Ovary (tissue), 9 donors: ENCODE results near the gene C10orf143. TPM values are rescaled to one million over a fixed set of nuclear protein-coding genes. Genes with fewer than 3 reads are reported as not detected.
"Not testable (repeated sequence)": the region's sequence is repeated elsewhere in the genome, so short reads cannot be mapped to it uniquely, and the experiment has no call there.

Source experiments
- DNase-seq, 5 donors: peaks; one replicate each; pipeline ENCODE4 v3.0.0-alpha.2; 2019 to 2020
- H3K27ac ChIP-seq, 2 donors: fragments of 200-600 bp; one replicate each; pipeline versions ENCODE4 v1.5.1 to v1.8.0; 2019 to 2022
- H3K27me3 ChIP-seq: fragments of 200-600 bp; one replicate; pipeline ENCODE4 v1.8.0; 2022
- H3K36me3 ChIP-seq: fragments of 200-600 bp; sonication (generic); one replicate; pipeline ENCODE4 v1.5.1; 2019
- H3K4me1 ChIP-seq: one replicate; pipeline ENCODE4 v1.8.1; 2013; ENCODE audit warnings: mild to moderate bottlenecking, moderate library complexity; ENCODE audit not compliant: insufficient read depth
- H3K4me3 ChIP-seq: fragments of 200-600 bp; sonication (generic); one replicate; pipeline ENCODE4 v1.5.1; 2017
- H3K9me3 ChIP-seq, 2 donors: fragments of 200-600 bp in 1 of 2; sonication (generic) in 1 of 2; one replicate each; pipeline versions ENCODE4 v1.5.1 to v1.8.1; 2013 to 2019; ENCODE audit warnings: mild to moderate bottlenecking in 1 of 2, moderate library complexity in 1 of 2
- CTCF ChIP-seq, 3 donors: fragments of 450-650 bp in 2 of 3; fragments of 200-600 bp in 1 of 3; IDR thresholded peaks; one replicate each; pipeline versions ENCODE4 v1.5.1 to v1.8.0; 2016 to 2022; ENCODE audit warnings: antibody characterized with exemption in 3 of 3, mild to moderate bottlenecking in 1 of 3
- EP300 ChIP-seq: sonication (generic); formaldehyde crosslinking; IDR thresholded peaks from one replicate; pipeline ENCODE4 v1.6.1; 2017; ENCODE audit warnings: antibody characterized with exemption
- POLR2A ChIP-seq: fragments of 450-650 bp; IDR thresholded peaks from one replicate; pipeline ENCODE4 v1.6.1; 2017; ENCODE audit warnings: antibody characterized with exemption, mild to moderate bottlenecking, moderate library complexity
- WGBS, 3 donors: extraction: QIAGEN DNeasy Blood & Tissue Kit in 1 of 3; methylation state at CpG; one replicate each; pipeline versions ENCODE4 v1.1.5 to v1.1.7; 2013 to 2017; 5-methylcytosine and 5-hydroxymethylcytosine counted together
- intact Hi-C, 4 donors: fragments of 100-400 bp; cut with DNase I; formaldehyde crosslinking; loops; one replicate each; pipeline versions ENCODE4 v1.11.0 to v1.15.1; 2022 to 2023
- polyA plus RNA-seq, 2 donors: library from polyadenylated mRNA; stranded (reverse); fragments of 200-250 nt in 1 of 2; fragments of 350-450 nt in 1 of 2; fragmentation: Illumina TruSeq in 1 of 2; extraction: RNeasy Lipid Tissue Mini Kit (QIAGEN cat#74804) in 1 of 2; gene quantifications; one replicate each; pipeline ENCODE4 v1.2.3, GENCODE V29; 2013 to 2014
- total RNA-seq, 7 donors: library from RNA; depleted of rRNA in 2 of 7; stranded (reverse); fragments of >200 nt in 2 of 7; fragmentation: NEBNext Ultra II Directional in 3 of 7; extraction: Animal tissue kit (Norgen Biotek cat#: 25700) in 3 of 7; gene quantifications; one replicate each; pipeline versions ENCODE4 v1.1.0 to v1.2.4, GENCODE V29; 2016 to 2023
- donor health status: DM: no; HTN: no; CAD: no; lungs with moderate emphysema.
- donor health status: DM: no; HTN: no; CAD: no.
- donor health status: Bipolar disorder and iron deficiency.
- donor health status: DM: yes; HTN: yes; CAD: no.
- donor health status: DM: no; HTN: no; CAD: no.
- donor health status: DM: yes; HTN: yes; CAD: no.

The C10orf143 gene
- total and polyA plus RNA-seq, 9 donors, result 3.1 to 10.3 (median 5.9) TPM

DNA sequence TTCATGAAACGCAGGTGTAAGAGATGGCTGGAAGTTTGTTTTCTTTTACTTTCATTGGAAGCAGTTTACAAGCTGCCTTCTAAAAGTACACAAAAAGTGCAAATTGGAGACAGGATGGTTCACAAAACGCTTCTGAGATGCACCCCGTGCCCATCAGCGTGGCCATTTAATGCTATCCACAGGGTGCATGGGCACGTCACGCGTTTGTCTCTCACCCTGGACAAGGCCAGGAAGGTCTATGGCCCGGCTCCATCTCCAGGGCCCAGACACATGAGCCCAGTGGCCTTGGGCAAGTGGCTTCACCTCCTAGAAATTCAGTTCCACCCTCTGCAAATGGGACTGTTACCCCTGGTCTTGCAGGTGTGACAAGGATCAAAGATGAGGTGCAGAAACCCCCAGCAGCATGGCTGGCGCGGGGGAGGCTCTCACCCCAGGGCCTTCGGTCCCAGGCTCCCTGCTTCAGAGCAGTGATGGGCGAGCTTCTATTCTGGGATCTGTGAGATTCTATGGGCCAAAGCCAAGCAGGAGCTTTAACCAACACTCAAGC is 85.8 kb downstream of the C10orf143 start:
- H3K9me3 ChIP-seq, result no peaks in the 10 kb centered on the region
- TF ChIP-seq POLR2A (no peak), CTCF (IDR thresholded peaks at IDR 0.05) (no peak), EP300 (no peak)
- DNase-seq, result no peak
- no peak overlapping the region for H3K4me3 ChIP-seq
- no peaks in the 10 kb centered on the region for H3K4me1 ChIP-seq
- 80 to 87% (median 87%) methylated on average over 11 to 12 of the region's 12 CpGs for WGBS, 3 donors
- no peaks in the 10 kb centered on the region for H3K36me3 ChIP-seq
- no peaks in the 10 kb centered on the region for H3K27me3 ChIP-seq
- intact Hi-C loops, result no loop called here
- no peak overlapping the region for H3K27ac ChIP-seq

DNA sequence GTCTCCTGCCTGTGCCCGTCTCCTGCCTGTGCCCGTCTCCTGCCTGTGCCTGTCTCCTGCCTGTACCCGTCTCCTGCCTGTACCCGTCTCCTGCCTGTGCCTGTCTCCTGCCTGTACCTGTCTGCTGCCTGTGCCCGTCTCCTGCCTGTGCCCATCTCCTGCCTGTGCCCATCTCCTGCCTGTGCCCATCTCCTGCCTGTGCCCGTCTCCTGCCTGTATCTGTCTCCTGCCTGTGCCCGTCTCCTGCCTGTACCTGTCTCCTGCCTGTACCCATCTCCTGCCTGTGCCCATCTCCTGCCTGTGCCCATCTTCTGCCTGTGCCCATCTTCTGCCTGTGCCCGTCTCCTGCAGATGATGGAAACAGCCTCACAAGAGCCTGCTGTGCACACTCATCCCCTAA is 86.3 kb downstream of the C10orf143 start:
- H3K9me3 ChIP-seq, H3K4me1 ChIP-seq, H3K4me3 ChIP-seq, H3K36me3 ChIP-seq, H3K27ac ChIP-seq, DNase-seq, intact Hi-C loops, H3K27me3 ChIP-seq: not testable (repeated sequence)
- WGBS, 3 donors, result 89 to 93% (median 89%) methylated on average over 8 of the region's 8 CpGs

DNA sequence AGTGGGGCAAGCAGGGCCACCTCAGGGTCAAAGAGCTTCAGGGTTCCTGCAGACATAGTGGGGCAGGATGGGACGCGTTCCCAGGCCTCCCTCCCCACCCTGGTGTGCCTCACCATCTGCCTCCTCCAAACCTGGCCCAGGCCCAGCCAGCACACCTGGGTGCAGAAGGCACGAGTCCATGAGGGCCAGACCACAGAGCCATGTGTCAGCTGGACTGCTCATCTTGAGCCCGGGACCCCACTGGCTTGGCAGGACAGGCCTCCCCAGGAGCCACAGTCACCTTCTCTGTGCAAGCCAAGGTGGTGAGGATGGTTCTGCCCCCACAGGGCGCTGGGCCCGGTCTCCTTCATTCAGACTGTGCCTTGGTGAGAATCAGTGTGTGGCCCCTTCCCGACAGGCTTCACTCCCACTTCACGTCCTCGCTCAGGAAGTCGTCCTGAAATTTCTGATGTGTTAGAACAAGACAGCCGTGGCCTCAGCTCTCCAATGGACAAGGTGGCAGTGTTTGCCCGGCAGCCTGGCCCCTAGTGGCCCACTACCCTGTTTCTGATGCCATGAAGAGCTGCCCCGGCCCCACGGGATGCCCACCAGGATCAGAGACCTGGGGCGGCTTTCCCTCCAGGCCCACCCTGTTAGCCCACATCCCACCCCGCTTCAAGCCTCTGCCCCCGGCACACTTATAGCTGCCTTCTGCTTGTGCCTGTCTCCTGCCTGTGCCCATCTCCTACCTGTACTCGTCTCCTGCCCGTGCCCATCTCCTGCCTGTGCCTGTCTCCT is 87.0 kb downstream of the C10orf143 start:
- Histone ChIP-seq H3K36me3 (no peaks in the 10 kb centered on the region), H3K4me1 (no peaks in the 10 kb centered on the region), H3K9me3 (no peaks in the 10 kb centered on the region), H3K27me3 (no peaks in the 10 kb centered on the region), H3K27ac (no peak overlapping the region), H3K4me3 (no peak overlapping the region)
- WGBS, 3 donors, result 74 to 79% (median 78%) methylated on average over 19 of the region's 19 CpGs
- intact Hi-C loops, result no loop called here
- no peak for DNase-seq
- TF ChIP-seq EP300 (no peak), POLR2A (no peak)

DNA sequence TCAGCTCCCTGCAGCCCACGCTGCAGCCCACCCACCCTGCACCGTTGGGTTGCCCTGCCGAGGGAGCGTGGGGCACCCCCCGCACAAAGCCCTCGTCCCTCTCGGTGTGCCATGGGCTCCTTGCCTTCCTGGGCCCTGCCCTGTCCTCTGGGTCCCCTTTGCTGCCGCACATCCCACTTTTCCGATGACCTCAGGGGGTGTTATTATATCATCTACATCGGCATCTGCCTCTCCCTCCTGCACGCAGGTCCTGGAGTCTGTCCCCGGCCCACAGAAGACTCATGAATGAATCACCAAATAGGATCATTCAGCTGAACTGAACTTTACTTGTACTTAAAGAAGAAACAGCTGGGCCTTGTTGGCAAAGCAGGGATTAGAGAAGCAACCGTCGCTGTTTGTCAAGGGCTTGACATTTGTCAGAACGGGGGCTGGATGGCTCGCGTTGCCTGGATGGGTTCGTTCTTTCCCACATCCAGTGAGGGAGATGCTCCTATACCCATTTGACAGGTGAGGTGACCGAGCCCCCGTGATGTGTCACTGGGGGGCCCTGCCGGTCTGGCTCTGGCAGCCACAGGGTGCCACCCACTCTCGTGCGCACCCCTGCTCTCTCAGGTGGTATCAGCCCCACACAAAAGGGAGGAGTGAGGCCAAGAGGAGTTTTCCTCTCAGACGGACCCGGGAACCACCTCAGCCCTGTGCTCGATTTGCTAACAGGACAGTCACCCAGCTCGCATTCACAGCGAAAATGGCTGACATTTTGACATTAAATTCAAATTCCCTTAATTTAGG is 87.9 kb downstream of the C10orf143 start:
- H3K36me3 ChIP-seq, result no peaks in the 10 kb centered on the region
- H3K27me3 ChIP-seq, result no peaks in the 10 kb centered on the region
- H3K4me3 ChIP-seq, result no peak overlapping the region
- TF ChIP-seq EP300 (no peak), CTCF (IDR thresholded peaks at IDR 0.05) (no peak), POLR2A (no peak)
- intact Hi-C loops, result no loop called here
- DNase-seq, result no peak
- H3K4me1 ChIP-seq, result no peaks in the 10 kb centered on the region
- H3K27ac ChIP-seq, result no peak overlapping the region
- 71 to 78% (median 72%) methylated on average over 27 to 28 of the region's 28 CpGs for WGBS, 3 donors
- no peaks in the 10 kb centered on the region for H3K9me3 ChIP-seq

- TF ChIP-seq CTCF (IDR thresholded peaks at IDR 0.05), result no peak
- no peak for TF ChIP-seq EP300
- TF ChIP-seq POLR2A, result no peak
- no peak for DNase-seq
- no peaks in the 10 kb centered on the region for H3K27me3 ChIP-seq
- no peak overlapping the region for H3K27ac ChIP-seq
- H3K4me3 ChIP-seq, result no peak overlapping the region
- WGBS, 3 donors, result 75 to 85% (median 81%) methylated on average over 6 of the region's 6 CpGs
- no peaks in the 10 kb centered on the region for H3K9me3 ChIP-seq
- intact Hi-C loops, result no loop called here
- H3K4me1 ChIP-seq, result no peaks in the 10 kb centered on the region
- no peaks in the 10 kb centered on the region for H3K36me3 ChIP-seq
Observed at GRCh38 chr10:130022086-130022485, 88.5 kb downstream of the C10orf143 start.
